Activated T-cell treated with anti-CD3 and anti-CD28 coated beads for 48 hours (primary cell): ENCODE measurements around the gene PACS2.
"Not testable (repeated sequence)": the region's sequence is repeated elsewhere in the genome, so short reads cannot be mapped to it uniquely, and the experiment has no call there.

ENCODE experiments used
- DNase-seq: peaks from one replicate; pipeline ENCODE4 v3.0.0-alpha.2; 2020; ENCODE audit warnings: low read depth

PACS2 gene

DNA sequence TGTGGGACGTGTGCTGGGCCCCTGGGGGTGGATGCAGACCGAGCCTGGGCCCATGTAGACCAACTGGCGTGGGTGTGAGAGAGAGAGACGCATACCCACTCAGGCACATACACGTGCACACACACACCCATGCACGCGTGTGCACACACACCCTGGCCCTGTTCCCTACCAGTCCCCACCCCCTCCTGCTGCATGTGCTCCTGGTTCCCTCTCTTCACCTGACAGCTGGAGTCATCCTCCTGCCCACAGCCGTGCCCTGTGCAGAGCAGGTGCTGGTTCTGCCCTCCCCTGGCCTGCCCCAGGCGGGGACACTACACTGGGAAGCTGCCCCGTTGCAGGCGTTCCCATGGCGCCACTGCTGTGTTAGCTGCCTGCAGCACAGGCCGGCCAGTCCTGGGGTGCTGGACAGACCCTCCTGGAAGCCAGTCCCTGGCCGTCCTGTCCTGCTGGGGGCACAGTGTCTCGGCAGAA is 18.5 kb downstream of the PACS2 start:
- no peak for DNase-seq

DNA sequence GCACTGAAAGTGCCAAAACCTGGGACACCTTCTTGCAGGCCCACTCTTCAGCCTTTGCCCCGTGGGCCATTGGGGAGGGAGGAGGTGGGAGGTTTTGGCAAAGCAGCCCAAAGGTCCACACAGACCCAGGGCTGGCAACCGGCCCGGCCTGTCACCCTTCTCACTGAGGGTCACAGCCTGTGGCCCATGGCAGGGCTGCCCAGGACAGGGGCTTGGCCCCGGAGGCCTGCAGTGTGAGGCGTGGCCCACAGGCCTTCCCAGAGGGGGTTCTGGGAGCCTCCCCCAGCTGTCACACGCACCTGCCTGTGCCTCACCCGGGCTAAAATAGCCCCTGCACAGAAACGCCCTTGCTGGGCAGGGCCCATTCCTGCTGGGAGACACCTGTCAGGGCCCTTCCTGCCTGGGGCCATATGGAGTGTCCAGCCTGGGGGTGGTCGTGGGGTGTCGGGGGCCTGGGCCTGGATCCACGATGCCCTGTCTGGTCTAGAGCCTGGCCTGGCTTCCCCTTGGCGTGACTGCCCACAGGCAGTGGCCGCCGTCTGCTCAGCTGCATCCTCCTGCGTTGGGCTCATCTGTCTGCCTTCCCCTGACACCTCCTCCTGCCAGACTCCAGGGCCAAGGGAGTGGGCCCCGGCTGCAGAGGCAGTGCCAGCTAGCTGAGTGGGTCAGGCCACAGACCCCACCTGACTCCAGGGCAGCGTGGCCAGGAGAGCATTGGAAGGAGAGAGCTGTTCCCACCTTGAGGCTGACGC is 19.2 kb downstream of the PACS2 start:
- no peak for DNase-seq

DNA sequence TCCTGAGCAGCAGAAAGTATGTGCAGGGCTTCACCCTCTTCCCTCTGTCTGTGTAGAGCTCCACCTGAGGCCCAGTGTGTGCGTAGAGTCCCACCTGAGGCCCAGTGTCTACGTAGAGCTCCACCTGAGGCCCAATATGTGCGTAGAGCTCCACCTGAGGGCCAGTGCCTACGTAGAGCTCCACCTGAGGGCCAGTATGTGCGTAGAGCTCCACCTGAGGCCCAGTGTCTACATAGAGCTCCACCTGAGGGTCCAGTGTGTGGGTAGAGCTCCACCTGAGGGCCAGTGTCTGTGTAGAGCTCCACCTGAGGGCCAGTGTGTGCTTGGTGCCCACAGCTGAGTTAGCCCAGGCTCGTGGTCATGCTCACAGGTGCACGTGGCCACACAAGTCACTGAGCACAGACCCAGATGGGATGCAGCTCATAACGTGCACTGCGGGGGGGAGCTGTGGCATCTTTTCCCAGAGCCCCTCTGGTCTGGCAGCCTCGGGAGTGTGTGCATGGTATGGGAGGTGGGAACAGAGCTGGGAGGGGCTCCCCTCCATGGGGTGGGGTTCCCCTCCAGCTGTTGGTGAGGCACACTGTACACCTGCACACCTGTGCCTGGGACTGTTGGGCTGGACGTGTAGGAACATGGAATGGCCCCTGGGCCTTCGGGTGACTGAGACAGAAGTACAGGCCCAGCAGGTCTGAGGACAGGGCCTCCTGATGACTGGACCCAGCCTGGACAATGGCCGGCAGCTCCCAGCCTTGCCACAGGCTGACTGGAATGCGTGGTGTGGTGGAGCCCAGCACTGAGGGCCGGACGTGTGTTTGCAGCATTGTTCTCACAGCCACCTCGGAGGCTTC is 20.1 kb downstream of the PACS2 start:
- no peak for DNase-seq

DNA sequence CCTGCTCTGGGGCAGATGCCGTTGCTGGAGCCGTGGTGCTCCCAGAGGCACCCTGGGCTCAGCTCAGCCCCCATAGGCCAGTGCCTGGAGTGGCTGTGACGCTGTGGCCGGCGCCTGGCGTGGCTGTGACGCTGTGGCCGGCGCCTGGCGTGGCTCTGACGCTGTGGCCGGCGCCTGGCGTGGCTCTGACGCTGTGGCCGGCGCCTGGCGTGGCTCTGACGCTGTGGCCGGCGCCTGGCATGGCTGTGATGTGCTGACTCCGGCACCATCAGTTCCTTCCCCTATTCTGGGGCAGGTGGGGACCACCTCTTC is 20.6 kb downstream of the PACS2 start:
- not testable (repeated sequence) for DNase-seq

DNA sequence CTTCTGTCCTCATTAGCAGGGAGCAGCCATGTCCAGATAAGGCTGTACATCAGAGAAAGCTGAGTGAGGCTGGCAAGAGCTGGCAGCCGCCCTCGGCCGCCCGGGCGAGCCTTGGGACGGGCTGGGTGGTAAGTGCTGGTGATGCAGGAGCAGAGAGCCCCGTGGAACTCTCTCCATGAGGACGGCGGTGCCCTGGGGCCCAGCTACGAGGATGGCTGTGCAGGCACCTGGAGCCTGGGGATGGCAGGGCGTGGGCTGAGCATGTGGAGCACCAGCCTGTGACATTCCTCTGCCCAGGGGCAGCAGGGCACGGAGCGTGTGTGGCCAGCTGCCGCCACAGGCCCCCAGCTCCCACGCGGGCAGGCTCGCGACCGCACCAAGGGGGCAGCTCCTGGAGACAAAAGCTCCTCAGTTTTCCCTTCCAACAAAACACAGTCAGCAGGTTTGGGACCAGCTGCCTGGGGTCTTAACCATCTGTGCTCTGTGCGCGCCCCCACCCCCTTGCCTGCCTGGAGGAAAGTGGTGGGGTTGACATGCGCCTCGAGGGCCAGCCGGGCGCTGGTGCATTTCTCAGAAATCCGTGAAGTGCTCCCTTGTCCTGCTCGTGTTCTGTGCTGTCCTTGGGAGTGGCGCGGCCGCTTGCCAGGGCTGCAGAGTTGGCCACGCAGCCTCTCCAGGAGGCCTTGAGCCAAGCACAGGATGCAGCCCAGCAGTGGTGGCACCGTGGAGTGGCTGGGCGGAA is 21.4 kb downstream of the PACS2 start:
- no peak for DNase-seq

DNA sequence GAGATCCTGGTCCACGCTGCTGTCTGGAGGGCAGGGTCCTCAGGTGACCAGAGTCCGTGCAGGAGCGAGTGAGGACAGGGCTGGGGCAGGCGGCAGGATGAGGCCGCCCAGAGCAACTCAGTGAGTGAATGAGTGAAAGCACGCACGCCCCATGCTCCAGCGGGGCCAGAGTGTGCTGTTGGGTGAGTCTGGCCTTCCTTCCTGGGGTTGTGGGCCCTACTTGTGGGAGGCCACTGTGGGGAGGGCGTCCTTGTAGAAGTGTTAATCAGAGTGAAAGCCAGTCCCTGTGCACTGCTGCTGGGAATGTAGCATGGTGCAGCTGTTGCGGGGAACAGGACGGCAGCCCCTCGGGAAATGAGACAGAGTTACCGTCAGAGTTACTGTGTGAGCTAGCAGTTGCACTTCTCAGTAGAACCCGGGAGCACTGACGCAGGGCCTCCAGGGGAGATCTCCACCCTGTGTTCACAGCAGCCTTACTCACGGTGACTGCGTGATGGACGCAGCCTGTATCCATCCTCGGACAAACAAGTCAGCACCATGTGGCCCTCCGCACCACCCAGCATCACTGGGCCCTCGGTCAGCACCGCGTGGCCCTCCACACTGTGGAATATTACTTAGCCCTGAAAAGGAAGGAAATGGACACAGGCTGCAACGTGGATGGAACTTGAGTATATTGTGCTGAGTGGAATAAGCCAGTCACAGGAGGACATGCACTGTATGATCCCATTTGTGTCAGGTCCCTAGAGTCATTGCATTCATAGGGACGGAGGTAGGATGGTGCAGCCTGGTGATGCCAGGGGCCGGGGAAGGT is 22.1 kb downstream of the PACS2 start:
- DNase-seq = no peak

DNA sequence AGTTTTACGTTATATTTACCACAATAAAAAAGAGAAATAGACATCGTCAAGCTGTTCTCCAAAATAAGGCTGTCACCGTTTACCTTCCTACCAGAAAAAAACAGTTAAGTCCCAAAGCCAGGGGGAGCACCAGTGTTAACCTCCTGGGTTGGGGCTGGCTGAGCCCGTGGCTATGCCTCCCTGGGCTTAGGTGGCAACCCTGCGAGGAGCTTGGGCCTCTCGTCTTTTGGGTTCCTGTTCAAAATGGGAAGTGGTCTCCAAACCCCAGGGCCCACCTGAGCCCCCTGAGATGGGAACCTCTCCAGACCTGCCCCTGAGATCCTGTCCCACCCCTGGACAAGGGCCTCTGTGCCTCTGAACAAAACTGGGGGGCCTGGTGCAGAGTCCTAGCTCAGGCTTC is 22.9 kb downstream of the PACS2 start:
- no peak for DNase-seq

DNA sequence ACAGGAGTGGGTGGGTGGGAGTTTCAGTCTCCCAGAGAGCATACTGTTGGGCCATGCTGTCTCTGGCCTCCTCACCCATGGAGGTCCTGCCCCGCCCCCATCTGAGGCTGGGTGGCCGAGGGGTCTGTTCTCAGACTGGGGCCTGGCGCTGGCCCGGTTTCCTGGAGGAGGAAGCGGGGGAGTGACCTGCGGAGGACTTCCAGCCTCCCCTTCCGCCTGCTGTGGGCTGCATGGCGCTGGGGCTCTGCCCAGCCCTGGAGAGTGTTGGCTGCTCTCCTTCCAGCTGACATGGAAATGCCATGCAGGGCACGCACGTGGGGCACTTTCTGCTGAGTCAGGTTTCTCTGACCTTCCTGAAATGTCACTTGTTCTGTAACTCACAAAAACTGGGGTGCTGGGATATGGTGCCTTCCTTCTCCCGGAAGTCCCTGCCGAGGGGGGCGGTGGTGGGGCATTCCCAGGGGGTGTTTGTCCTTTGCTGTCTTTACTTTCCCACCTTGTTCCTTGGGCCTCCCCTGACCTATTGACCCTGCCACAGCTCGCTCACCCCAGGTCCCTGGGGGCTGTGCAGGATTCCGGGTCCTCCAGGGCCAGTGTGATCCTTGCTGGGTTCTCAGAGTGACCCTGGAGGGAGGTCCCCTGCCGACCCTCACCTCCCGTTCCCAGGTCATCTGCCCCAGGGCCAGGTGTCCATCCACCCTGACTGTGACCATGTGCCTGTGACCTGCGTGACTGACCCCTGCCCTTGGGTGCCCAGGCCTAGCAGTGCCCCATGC is 23.6 kb downstream of the PACS2 start:
- DNase-seq = no peak

DNA sequence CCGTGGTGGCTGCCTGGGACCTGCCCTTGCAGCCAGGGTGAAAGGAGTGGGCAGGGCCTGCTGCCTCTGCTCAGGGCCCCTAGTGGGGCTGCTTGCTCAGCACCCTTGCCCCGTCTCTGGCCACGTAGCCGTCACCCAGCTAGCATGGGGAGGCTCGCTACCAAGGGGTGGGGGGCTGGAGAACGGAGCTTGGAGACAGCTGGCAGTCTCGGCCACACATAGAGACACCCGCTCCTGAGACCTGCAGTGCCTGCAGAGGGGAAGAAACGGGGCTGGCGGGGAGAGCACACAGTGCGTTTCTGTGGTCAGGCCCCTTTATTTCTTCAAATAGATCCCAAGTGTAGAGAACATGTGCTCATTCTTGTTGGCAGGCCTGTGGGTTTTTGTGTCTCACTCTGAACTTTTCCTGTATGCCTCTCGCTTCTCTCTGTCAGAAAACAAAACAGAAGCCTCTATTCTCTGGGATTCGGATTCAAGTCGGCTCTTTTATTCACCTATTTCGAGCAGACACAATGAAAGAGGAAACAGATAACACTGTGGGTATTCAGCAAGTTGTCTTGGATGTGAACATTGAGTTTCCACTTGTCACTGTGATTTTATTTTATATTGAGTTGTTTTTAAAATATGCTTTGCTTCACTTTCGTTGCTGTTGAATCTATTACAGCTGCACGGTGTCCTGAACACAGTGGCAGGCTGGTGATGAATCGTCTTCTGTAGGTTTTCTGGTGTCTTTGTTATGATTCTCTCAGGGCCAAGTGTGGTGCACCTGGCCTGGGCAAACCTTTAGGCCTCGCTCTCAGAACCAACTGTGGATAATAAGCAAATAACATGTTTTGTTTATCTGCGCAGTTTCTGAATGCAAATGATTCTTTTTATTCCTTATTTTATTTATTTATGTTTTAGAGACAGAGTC is 26.5 kb downstream of the PACS2 start:
- DNase-seq = no peak

DNA sequence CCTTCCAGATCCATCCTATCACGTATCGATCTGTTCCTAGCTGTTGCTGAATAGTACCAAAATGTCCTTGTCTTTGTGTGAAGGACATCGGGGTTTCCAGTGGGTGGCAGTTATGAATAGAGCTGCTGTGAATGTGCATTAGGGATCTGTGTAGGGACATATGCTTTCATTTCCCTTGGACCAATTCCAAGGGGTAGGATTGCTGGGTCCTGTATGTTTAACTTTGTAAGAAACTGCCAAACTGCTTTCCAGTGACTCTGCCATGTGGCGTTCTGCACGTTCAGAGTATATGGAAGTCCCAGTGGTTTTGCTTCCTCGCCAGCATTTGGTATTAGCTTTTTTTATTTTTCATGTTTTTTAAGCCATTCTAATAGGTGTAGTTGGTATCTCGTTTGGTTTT is 28.6 kb downstream of the PACS2 start:
- no peak for DNase-seq

DNA sequence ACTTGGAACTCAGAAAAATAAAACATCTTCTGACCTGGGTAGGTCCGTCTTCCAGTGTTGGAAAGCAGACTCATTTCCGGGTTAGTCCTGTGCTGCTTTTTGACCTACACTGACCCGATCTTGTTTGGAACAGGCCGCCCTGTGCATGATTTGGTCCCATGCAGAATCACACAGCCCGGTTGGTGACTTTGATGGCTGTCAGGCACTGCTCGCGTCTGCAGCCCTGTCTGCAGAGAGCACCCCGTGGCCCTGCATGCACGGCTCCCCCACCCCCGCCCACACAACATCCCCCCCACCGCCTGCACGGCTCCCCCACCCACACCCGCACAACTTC is 31.6 kb downstream of the PACS2 start:
- no peak for DNase-seq

DNA sequence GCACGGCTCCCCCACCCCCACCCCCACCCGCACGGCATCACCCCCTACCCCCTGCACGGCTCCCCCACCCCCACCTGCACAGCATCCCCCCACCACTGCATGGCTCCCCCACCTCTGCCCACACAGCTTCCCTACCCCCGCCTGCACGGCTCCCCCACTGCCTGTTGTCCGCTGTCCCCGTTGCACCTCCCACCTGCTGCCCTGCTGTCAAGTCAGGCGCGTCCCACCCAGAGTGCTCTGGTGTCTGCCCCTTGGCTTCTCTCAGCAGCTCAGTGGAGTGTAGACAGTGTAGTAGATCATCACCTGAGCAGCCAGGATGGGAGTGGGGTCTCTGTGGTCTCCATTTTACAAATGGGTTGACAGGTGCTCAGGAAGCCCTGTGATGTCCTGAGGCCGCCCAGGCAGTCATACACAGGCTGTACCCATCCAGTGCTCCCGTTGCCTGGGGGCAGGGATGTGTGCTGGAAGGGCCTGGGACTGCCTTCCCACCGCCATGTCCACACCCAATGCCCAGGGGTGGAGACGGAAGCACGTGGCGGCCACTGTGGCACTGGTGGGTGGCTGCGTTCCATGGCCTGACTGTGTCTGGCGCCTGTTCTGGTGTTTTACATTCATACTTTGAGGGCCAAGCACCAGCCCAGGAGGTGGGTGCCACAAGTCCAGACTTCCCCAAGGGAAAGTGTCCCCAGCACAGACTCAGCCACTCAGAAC is 32.5 kb downstream of the PACS2 start:
- DNase-seq = no peak

DNA sequence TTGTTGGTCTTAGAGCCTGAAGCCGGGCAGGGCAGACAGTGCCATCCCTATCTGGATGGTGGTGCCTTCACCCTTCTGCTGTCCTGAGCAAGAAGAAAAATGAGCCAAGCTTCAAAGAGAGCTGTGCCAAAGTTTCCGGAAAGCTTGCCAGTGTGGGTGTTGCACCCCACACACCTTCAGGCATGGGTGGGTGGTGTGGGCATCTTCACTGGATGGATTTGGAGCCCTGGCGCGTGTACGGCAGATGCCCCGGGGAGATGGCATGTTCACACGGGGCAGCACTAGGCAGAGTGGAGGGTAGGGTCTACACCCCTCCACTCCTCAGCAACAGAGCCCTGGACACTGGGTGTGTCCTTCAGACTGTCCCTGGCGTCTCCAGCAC is 33.0 kb downstream of the PACS2 start:
- DNase-seq = no peak

DNA sequence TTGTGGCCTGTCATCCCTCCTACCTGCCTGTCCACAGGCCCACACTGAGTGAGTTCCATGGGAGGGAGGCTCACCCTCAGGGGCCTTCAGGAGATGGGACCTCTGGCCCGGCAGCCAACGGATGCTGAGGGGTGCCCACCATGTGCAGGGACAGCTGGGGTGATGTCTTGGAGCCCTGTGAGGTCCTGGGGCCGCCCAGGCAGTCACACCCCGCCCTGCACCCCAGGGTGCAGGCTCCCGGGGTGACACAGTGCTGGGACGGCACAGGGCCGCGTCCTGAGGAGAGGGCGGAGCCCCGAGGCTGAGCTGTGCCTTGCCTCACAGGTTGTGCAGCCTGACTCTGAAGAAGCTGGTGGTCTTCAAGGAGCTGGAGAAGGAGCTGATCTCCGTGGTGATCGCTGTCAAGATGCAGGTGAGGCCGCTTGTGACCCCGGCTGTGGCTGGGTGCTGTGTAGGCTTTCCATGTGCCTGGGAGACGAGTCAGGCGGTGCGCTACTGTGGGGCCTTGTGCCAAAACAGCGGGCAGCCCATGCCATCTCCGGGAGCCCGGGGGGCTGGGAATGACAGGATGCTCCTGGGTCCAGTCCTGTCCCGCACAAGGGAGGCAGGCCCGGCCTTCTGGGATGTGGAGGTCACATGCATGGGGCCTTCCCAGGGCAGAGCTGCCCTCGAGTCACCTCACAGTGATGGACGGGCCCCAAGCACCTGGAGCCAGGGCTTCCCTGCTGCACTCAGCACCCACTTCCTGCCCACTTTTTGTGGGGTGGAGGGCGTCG is 33.8 kb downstream of the PACS2 start:
- DNase-seq = no peak

DNA sequence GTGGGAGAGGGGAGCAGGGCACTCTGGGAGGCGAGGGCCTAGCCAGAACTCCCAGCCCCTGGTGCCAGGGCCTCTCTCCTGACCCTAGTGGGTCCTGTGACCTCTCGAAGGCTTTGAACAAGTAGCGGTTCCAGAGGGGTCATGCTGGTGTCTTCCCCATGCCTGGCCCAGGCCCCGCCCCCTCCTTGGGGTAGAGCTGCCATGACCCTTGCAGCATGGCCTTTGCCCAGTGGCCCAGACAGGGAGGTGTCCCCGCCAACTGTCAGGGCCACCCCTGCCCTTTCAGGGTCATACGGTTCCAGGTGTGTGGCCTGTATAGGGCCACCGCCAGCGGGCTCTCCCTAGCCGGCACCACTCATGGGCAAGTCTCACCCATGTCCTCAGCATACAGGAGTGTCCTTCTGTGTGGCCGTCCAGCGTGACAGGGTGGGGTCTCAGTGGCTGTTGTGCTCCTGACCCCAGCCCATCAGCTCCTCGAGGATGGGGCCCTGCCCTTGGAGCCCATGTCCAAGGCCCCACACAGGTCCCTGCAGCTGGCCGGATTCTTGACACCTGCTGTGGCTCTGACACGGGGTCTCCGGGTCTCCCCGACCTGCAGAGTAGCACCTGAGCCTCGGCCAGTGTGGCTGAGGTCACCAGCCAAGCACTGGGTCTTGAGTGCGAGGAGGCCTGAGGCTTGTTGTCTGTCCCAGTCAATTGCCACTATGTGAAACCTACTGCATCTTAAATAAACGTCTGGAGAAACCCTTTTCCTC is 34.6 kb downstream of the PACS2 start:
- DNase-seq = no peak

DNA sequence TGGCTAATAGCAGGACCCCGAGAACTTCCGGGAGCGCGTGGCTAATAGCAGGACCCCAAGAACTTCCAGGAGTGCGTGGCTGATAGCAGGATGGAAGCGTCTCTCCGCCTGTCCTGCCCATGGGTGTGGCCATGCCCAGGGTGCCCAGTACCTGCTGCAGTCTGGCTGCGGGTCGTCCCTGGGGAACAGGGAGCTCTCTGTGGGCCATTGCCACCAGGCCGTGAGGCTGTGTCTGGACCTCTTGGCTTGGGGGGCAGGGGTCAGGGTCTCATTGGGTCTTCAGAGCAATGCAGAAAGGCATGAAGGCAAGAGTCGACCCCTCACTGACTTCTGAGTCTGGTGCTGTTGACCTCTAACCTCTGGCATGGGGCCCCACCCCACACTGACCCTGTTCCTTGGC is 35.4 kb downstream of the PACS2 start:
- no peak for DNase-seq

DNA sequence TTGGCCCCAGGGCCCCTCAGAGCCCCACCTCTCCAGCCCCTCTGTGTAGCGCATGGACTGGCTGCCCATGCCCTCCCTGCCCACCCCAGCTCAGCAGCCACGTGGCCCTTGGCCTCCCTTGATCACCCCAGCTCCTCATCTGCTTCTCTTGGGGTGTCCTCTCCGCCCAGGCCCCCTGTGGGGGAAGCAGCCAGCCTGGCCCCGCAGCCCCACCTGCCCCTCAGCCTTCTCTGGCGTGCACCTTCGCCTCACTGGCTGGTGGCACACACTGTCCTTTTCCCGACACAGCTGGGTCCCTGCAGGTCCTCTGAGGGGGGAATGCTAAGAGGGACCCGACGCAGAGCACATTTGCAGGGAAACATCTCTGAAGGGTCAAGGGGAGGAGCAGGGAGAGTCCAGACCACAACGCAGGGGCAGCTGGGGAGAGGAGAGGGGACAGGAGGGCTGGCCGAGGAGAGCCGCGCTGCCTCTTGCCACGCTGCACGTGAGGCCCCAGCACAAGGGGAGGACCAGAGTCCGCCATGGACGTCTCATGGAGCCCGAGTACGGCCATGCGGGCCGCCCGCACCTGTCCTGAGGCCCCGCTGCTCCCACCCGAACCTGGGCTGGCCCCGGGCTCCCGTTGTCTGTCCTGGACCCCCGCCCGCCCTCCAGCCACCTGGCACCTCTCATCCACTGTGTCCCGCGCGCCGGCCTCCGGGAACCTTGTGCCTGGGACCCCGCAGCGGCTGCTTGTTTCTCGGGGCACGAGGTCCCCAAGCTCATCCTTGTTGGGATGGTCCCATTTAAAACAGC is 36.1 kb downstream of the PACS2 start:
- no peak for DNase-seq
